IMR-90 (cell line): ENCODE measurements around the gene RPEL1. TPM values are rescaled to one million over a fixed set of nuclear protein-coding genes. Genes with fewer than 3 reads are reported as not detected.

Source experiments
- ATAC-seq: fragments of 200-7000 bp; cut with Tn5 transposase; 2 replicates; pipeline ENCODE4 v1.9.1; 2020; ENCODE audit warnings: low read depth, mild to moderate bottlenecking, moderate library complexity
- BruUV-seq: library from RNA; stranded (reverse); fragments of 400-500 nt; replicated peaks from 2 replicates; lab custom pipeline; 2021; lab: Mats Ljungman, UMichigan
- CTCF ChIA-PET: fragments of 300-600 bp; formaldehyde crosslinking; extraction: SDS; loops from one replicate; lab custom pipeline; 2021; ENCODE audit warnings: antibody characterized with exemption; lab: Yijun Ruan, JAX
- POLR2A ChIA-PET: fragments of 300-600 bp; sonication (Branson Sonifier 250); formaldehyde crosslinking; loops from one replicate; lab custom pipeline; 2022; ENCODE audit warnings: antibody characterized with exemption; ENCODE audit not compliant: unreplicated experiment; lab: Charles Lee
- DNase-seq: peaks from one replicate; pipeline ENCODE4 v3.0.0; 2013
- H2AFZ ChIP-seq: replicated peaks from 2 replicates; pipeline ENCODE3; 2013; ENCODE audit warnings: low read length, mild to moderate bottlenecking; ENCODE audit not compliant: poor library complexity
- H2AK5ac ChIP-seq: 2 replicates; pipeline ENCODE4 v1.6.1; 2013; ENCODE audit warnings: low read depth, low read length, inconsistent platforms
- H2AK9ac ChIP-seq: replicated peaks from 2 replicates; pipeline ENCODE3; 2013; ENCODE audit warnings: mild to moderate bottlenecking, low read depth, low read length, moderate library complexity; ENCODE audit not compliant: poor library complexity
- H2BK120ac ChIP-seq: 2 replicates; pipeline ENCODE4 v1.6.1; 2013; ENCODE audit warnings: low read depth, low read length, inconsistent platforms
- H2BK15ac ChIP-seq: 3 replicates; pipeline ENCODE4 v1.6.1; 2013; ENCODE audit warnings: low read depth, low read length, inconsistent platforms
- H2BK20ac ChIP-seq: 2 replicates; pipeline ENCODE4 v1.6.1; 2013; ENCODE audit warnings: low read depth, mild to moderate bottlenecking, inconsistent platforms, low read length, moderate library complexity
- H2BK5ac ChIP-seq: 2 replicates; pipeline ENCODE4 v1.6.1; 2013; ENCODE audit warnings: mild to moderate bottlenecking, low read depth, low read length, inconsistent platforms; ENCODE audit not compliant: poor library complexity, severe bottlenecking
- H3K14ac ChIP-seq: replicated peaks from 2 replicates; pipeline ENCODE4 v1.6.1; 2013; ENCODE audit warnings: low read depth, low read length, inconsistent platforms
- H3K18ac ChIP-seq: 2 replicates; pipeline ENCODE4 v1.6.1; 2013; ENCODE audit warnings: low read depth, low read length, control low read depth
- H3K23ac ChIP-seq: 2 replicates; pipeline ENCODE4 v1.6.1; 2013; ENCODE audit warnings: low read depth, low read length, inconsistent platforms
- H3K27ac ChIP-seq: 2 replicates; pipeline ENCODE4 v1.5.1; 2013; ENCODE audit warnings: mild to moderate bottlenecking, control low read depth, low read length; ENCODE audit not compliant: insufficient read depth
- H3K27me3 ChIP-seq: 2 replicates; pipeline ENCODE4 v1.6.1; 2013; ENCODE audit warnings: low read length; ENCODE audit not compliant: control insufficient read depth, insufficient read depth
- H3K36me3 ChIP-seq: 2 replicates; pipeline ENCODE4 v1.6.1; 2013; ENCODE audit warnings: low read length, mixed read lengths; ENCODE audit not compliant: control insufficient read depth, insufficient read depth
- H3K4ac ChIP-seq: 2 replicates; pipeline ENCODE4 v1.6.1; 2013; ENCODE audit warnings: low read depth, low read length, inconsistent platforms
- H3K4me1 ChIP-seq: 2 replicates; pipeline ENCODE4 v1.6.1; 2013; ENCODE audit warnings: low read length, mixed read lengths; ENCODE audit not compliant: control insufficient read depth, insufficient read depth
- H3K4me2 ChIP-seq: 2 replicates; pipeline ENCODE4 v1.6.1; 2013; ENCODE audit warnings: low read depth, mild to moderate bottlenecking, control low read depth, low read length, moderate library complexity
- H3K4me3 ChIP-seq: 2 replicates; pipeline ENCODE4 v1.5.1; 2013; ENCODE audit warnings: low read depth, mild to moderate bottlenecking, control low read depth, low read length, moderate library complexity; ENCODE audit not compliant: insufficient read depth
- H3K56ac ChIP-seq: 2 replicates; pipeline ENCODE4 v1.6.1; 2013; ENCODE audit warnings: low read length, inconsistent platforms; ENCODE audit not compliant: insufficient read depth; ENCODE audit errors: extremely low read depth
- H3K79me1 ChIP-seq, 2 experiments: 2 replicates each; pipeline ENCODE4 v1.6.1; 2013; ENCODE audit warnings: low read length in 2 of 2, inconsistent platforms in 1 of 2, low read depth in 1 of 2
- H3K9ac ChIP-seq: 2 replicates; pipeline ENCODE4 v1.6.1; 2013; ENCODE audit warnings: low read depth, low read length, control low read depth
- H3K9me1 ChIP-seq: 2 replicates; pipeline ENCODE4 v1.6.1; 2013; ENCODE audit warnings: low read length, inconsistent platforms; ENCODE audit not compliant: insufficient read depth
- H3K9me3 ChIP-seq: 2 replicates; pipeline ENCODE4 v1.6.1; 2013; ENCODE audit warnings: low read length; ENCODE audit not compliant: control insufficient read depth, insufficient read depth
- H4K20me1 ChIP-seq: 2 replicates; pipeline ENCODE4 v1.6.1; 2013; ENCODE audit warnings: low read length, inconsistent platforms; ENCODE audit not compliant: insufficient read depth
- H4K5ac ChIP-seq: 2 replicates; pipeline ENCODE4 v1.6.1; 2013; ENCODE audit warnings: mild to moderate bottlenecking, low read depth, low read length, control low read depth
- H4K8ac ChIP-seq, 2 experiments: 2 replicates each; pipeline ENCODE4 v1.6.1; 2013; ENCODE audit warnings: low read depth in 2 of 2, low read length in 2 of 2, control low read depth in 1 of 2, inconsistent platforms in 1 of 2
- H4K91ac ChIP-seq: 2 replicates; pipeline ENCODE4 v1.6.1; 2013; ENCODE audit warnings: low read depth, low read length, inconsistent platforms; ENCODE audit not compliant: insufficient read depth
- BHLHE40 ChIP-seq: fragments of 150-350 bp; IDR thresholded peaks from 2 replicates; pipeline ENCODE4 v1.6.1; 2016; ENCODE audit warnings: mild to moderate bottlenecking, low read depth, low read length
- CEBPB ChIP-seq: IDR thresholded peaks from 2 replicates; pipeline ENCODE4 v1.6.1; 2012; ENCODE audit warnings: low read depth, low read length, improper control_type of control experiment
- CHD1 ChIP-seq: IDR thresholded peaks from 2 replicates; pipeline ENCODE4 v1.6.1; 2012; ENCODE audit warnings: low read depth, low read length, improper control_type of control experiment
- FOS ChIP-seq: fragments of 150-350 bp; IDR thresholded peaks from 2 replicates; pipeline ENCODE4 v1.6.1; 2016; ENCODE audit warnings: low read depth, low read length
- MAZ ChIP-seq: IDR thresholded peaks from 2 replicates; pipeline ENCODE4 v1.6.1; 2012; ENCODE audit warnings: low read depth, mild to moderate bottlenecking, low read length, improper control_type of control experiment, moderate library complexity, borderline replicate concordance
- RAD21 ChIP-seq: IDR thresholded peaks from 2 replicates; pipeline ENCODE4 v1.6.1; 2012; ENCODE audit warnings: low read length, improper control_type of control experiment
- RFX5 ChIP-seq: IDR thresholded peaks from 2 replicates; pipeline ENCODE4 v1.8.0; 2012; ENCODE audit warnings: low read depth, mild to moderate bottlenecking, low read length, moderate library complexity
- SMC3 ChIP-seq: fragments of 150-350 bp; IDR thresholded peaks from 2 replicates; pipeline ENCODE4 v1.6.1; 2016; ENCODE audit warnings: low read depth, mild to moderate bottlenecking, antibody characterized with exemption, low read length, moderate library complexity
- WGBS, 2 experiments: methylation state at CpG; one replicate each; pipeline versions ENCODE4 v1.1.5 to v1.1.7; 2013; ENCODE audit warnings: missing lambda C conversion rate in 2 of 2; ENCODE audit not compliant: insufficient read length in 1 of 2; ENCODE audit errors: extremely low coverage in 2 of 2; 5-methylcytosine and 5-hydroxymethylcytosine counted together
- dilution Hi-C: fragments of 300-500 bp; cut with HindIII; formaldehyde crosslinking; loops from one replicate; pipeline ENCODE4 v1.14.3; 2018; ENCODE audit warnings: low sequenced_read_pairs; ENCODE audit not compliant: unreplicated experiment
- in situ Hi-C: fragments of 300-500 bp; cut with MboI; formaldehyde crosslinking; loops from 3 replicates; pipeline ENCODE4 v1.14.3; 2019; ENCODE audit warnings: low sequenced_read_pairs, inconsistent platforms, mixed read lengths
- intact Hi-C: fragments of 100-400 bp; cut with micrococcal nuclease; formaldehyde crosslinking; loops from 2 replicates; pipeline ENCODE4 v1.10.0; 2022
- polyA plus RNA-seq, 3 experiments: library from polyadenylated mRNA; depleted of rRNA; stranded (reverse); fragments of >200 nt; gene quantifications; 2 replicates each; pipeline ENCODE4 v1.2.3, GENCODE V29; 2012; ENCODE audit warnings: low replicate concordance in 1 of 3
- total RNA-seq: library from RNA; depleted of rRNA; stranded (reverse); fragments of >200 nt; gene quantifications from 2 replicates; pipeline ENCODE4 v1.2.3, GENCODE V29; 2012
- TF ChIP-seq, protein P1 (sequence below): fragments of 150-350 bp; IDR thresholded peaks from 2 replicates; pipeline ENCODE4 v1.6.1; 2016; ENCODE audit warnings: low read depth, mild to moderate bottlenecking, low read length, moderate library complexity, borderline replicate concordance
- TF ChIP-seq, protein P2 (sequence below): conservative IDR thresholded peaks from 2 replicates; pipeline ENCODE4 v1.5.1; 2012; ENCODE audit warnings: mild to moderate bottlenecking, low read depth, low read length, improper control_type of control experiment
- TF ChIP-seq, protein P3 (sequence below): fragments of 150-350 bp; IDR thresholded peaks from 2 replicates; pipeline ENCODE4 v1.6.1; 2017; ENCODE audit warnings: mild to moderate bottlenecking, antibody characterized with exemption, low read length, low read depth

RPEL1 gene
- total and polyA plus RNA-seq, 2 of the 4 experiments (the other 2 are of a cell fraction) = under 0.01 to 0.26 TPM

DNA sequence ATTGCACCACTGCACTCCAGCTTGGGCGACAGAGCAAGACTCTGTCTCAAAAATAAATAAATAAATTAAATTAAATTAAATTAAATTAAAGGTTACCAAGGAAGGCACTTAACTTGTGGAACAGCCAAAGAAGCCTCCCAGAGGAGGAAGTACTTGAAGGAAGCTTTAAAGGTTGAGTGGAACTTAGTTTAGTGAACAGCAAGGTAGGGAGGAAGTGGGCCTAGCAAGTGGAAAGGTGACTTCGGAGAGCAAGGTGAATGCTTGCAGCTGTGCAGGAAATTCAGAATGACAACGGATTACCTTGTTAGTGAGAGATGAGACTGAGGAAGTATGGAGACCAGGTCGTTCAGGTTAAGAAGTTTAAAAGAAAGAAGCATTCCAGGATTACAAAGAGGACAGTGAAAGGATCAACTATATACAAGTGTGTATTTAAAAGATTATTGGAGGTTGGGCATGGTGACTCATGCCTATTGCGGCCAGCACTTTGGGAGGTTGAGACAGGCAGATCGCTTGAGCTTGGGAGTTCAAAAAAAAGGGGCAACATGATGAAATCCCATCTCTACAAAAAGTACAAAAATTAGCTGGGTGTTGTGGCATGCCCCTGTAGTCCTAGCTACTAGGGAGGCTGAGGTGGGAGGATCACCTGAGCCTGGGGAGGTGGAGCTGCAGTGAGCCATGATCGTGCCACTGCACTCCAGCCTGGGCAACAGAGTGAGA, 12.8 kb upstream of the RPEL1 start:
- Histone ChIP-seq H2AFZ (peak overlapping the region; percentile 27), H3K36me3 (no peaks in the 10 kb centered on the region), H4K20me1 (no peaks in the 10 kb centered on the region), H3K9me1 (peaks cover 6% of the 10 kb centered on the region), H4K5ac (peak overlapping the region; percentile 99), H4K8ac (peak overlapping the region; percentile 67 to 85), H3K23ac (peak overlapping the region; percentile 55), H2BK15ac (peak overlapping the region; percentile 96; the same call in 2 of the 3 replicates), H3K4me3 (no peak overlapping the region), H3K9me3 (no peaks in the 10 kb centered on the region), H3K56ac (peak overlapping the region; percentile 47; the same call in 1 of the 2 replicates), H2BK20ac (peak overlapping the region; percentile 100), H4K91ac (peak overlapping the region; percentile 94), H2AK5ac (peak overlapping the region; percentile 93), H2BK5ac (peak overlapping the region; percentile 94), H3K4me2 (peak overlapping the region; percentile 75; the same call in 1 of the 2 replicates), H3K18ac (peak overlapping the region; percentile 99), H2BK120ac (peak overlapping the region; percentile 94), H3K27me3 (no peaks in the 10 kb centered on the region), H3K4me1 (peaks cover 19% of the 10 kb centered on the region), H3K9ac (no peak overlapping the region), H2AK9ac (no peak overlapping the region), H3K4ac (peak overlapping the region; percentile 96), H3K79me1 (peaks cover 0 to 13% of the 10 kb centered on the region in 2 experiments; a peak in 1 of 4 replicates), H3K14ac (peak overlapping the region; percentile 75), H3K27ac (peak overlapping the region; percentile 98)
- ChIA-PET POLR2A (interaction anchor here (0.6 kb wide), 1 partner anchor 42 kb away, joined by 9 read pairs; no protein-coding TSS in a partner anchor), CTCF (interaction anchor here (0.7 kb wide), 1 partner anchor 230 kb away, joined by 3 read pairs; no protein-coding TSS in a partner anchor)
- intact Hi-C loops (no loop called here), dilution Hi-C loops (no loop called here), in situ Hi-C loops (loop anchor here (5.0 kb wide), 1 partner anchor 41 kb away; the partner anchor contains the start of gene NT5C2)
- WGBS, 2 experiments = 100% methylated on average over 2 of the region's 7 CpGs; no CpG with 5 or more reads in 1 of the 2 experiments
- DNase-seq = peak; percentile 83
- peak; percentile 44 for ATAC-seq
- BruUV-seq = no TSS peak
- TF ChIP-seq RAD21 = no peak
- TF ChIP-seq BHLHE40 = no peak
- TF ChIP-seq MAZ = no peak
- TF ChIP-seq FOS = peak; percentile 80
- no peak for TF ChIP-seq CHD1
- no peak for TF ChIP-seq RFX5
- no peak for TF ChIP-seq SMC3
- TF ChIP-seq CEBPB = peak; percentile 66
- TF ChIP-seq, protein P1, sequence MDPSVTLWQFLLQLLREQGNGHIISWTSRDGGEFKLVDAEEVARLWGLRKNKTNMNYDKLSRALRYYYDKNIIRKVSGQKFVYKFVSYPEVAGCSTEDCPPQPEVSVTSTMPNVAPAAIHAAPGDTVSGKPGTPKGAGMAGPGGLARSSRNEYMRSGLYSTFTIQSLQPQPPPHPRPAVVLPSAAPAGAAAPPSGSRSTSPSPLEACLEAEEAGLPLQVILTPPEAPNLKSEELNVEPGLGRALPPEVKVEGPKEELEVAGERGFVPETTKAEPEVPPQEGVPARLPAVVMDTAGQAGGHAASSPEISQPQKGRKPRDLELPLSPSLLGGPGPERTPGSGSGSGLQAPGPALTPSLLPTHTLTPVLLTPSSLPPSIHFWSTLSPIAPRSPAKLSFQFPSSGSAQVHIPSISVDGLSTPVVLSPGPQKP = no peak
- TF ChIP-seq, protein P2, sequence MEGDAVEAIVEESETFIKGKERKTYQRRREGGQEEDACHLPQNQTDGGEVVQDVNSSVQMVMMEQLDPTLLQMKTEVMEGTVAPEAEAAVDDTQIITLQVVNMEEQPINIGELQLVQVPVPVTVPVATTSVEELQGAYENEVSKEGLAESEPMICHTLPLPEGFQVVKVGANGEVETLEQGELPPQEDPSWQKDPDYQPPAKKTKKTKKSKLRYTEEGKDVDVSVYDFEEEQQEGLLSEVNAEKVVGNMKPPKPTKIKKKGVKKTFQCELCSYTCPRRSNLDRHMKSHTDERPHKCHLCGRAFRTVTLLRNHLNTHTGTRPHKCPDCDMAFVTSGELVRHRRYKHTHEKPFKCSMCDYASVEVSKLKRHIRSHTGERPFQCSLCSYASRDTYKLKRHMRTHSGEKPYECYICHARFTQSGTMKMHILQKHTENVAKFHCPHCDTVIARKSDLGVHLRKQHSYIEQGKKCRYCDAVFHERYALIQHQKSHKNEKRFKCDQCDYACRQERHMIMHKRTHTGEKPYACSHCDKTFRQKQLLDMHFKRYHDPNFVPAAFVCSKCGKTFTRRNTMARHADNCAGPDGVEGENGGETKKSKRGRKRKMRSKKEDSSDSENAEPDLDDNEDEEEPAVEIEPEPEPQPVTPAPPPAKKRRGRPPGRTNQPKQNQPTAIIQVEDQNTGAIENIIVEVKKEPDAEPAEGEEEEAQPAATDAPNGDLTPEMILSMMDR = no peak
- TF ChIP-seq, protein P3, sequence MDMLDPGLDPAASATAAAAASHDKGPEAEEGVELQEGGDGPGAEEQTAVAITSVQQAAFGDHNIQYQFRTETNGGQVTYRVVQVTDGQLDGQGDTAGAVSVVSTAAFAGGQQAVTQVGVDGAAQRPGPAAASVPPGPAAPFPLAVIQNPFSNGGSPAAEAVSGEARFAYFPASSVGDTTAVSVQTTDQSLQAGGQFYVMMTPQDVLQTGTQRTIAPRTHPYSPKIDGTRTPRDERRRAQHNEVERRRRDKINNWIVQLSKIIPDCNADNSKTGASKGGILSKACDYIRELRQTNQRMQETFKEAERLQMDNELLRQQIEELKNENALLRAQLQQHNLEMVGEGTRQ = no peak
